ENCODE measurements around the gene DCD. TPM values are rescaled to one million over a fixed set of nuclear protein-coding genes. Genes with fewer than 3 reads are reported as not detected.

DCD gene
- total and polyA plus RNA-seq, 2 of the 8 experiments (the other 6 are each of a cell fraction or from before 2014, with no cell fraction given), result not detected

GRCh38 chr12:54605138-54605970, 42.8 kb downstream of the DCD start (continued):
- TF ChIP-seq JUN (IDR thresholded peaks at IDR 0.05; ENCODE audit: low read depth, low read length) (no peak), NANOG (IDR thresholded peaks at IDR 0.05; ENCODE audit: insufficient read depth, low read depth, low read length, poor library complexity, severe bottlenecking) (no peak), GTF2F1 (IDR thresholded peaks at IDR 0.05; ENCODE audit: borderline replicate concordance, low read depth, low read length) (no peak), RXRA (IDR thresholded peaks at IDR 0.05; ENCODE audit: insufficient read depth, low read depth, low read length) (no peak), PHF8 (conservative IDR thresholded peaks at IDR 0.05; ENCODE audit: low read depth, low read length) (no peak)
